ENCODE results near the gene SFT2D3. TPM values are rescaled to one million over a fixed set of nuclear protein-coding genes. Genes with fewer than 3 reads are reported as not detected.

SFT2D3 gene
- total RNA-seq, 1 donor from 2014 or later, result 5.7 TPM

- intact Hi-C loops (cut with micrococcal nuclease), result no loop called here
Observed at GRCh38 chr2:127664065-127664894, 37.0 kb upstream of the SFT2D3 start.

GRCh38 chr2:127664895-127665225 is 36.4 kb upstream of the SFT2D3 start:
- intact Hi-C loops (cut with micrococcal nuclease), result no loop called here

GRCh38 chr2:127665267-127665893 is 35.9 kb upstream of the SFT2D3 start:
- intact Hi-C loops (cut with micrococcal nuclease), result no loop called here

- intact Hi-C loops (cut with micrococcal nuclease), result no loop called here
Observed at GRCh38 chr2:127669056-127669455, 32.2 kb upstream of the SFT2D3 start.

GRCh38 chr2:127670055-127670956 is 31.0 kb upstream of the SFT2D3 start:
- intact Hi-C loops (cut with micrococcal nuclease), result no loop called here

GRCh38 chr2:127670957-127671290 is 30.4 kb upstream of the SFT2D3 start:
- intact Hi-C loops (cut with micrococcal nuclease), result no loop called here

GRCh38 chr2:127671557-127672302 is 29.6 kb upstream of the SFT2D3 start:
- intact Hi-C loops (cut with micrococcal nuclease), result no loop called here

- intact Hi-C loops (cut with micrococcal nuclease), result no loop called here
Observed at GRCh38 chr2:127672341-127673224, 28.7 kb upstream of the SFT2D3 start.

- intact Hi-C loops (cut with micrococcal nuclease), result no loop called here
Observed at GRCh38 chr2:127673291-127674069, 27.8 kb upstream of the SFT2D3 start.

- intact Hi-C loops (cut with micrococcal nuclease), result no loop called here
Observed at GRCh38 chr2:127674241-127675209, 26.8 kb upstream of the SFT2D3 start.

GRCh38 chr2:127675331-127676261 is 25.7 kb upstream of the SFT2D3 start, which contains the start of gene LIMS2:
Gene LIMS2, minus strand, starts transcription at chr2:127675530. Its CDS starts 506 bp downstream, at chr2:127675024.
- intact Hi-C loops (cut with micrococcal nuclease), result no loop called here

- intact Hi-C loops (cut with micrococcal nuclease), result no loop called here
Observed at GRCh38 chr2:127676906-127677305, 24.4 kb upstream of the SFT2D3 start.

GRCh38 chr2:127678531-127678930 is 22.8 kb upstream of the SFT2D3 start:
- intact Hi-C loops (cut with micrococcal nuclease), result no loop called here

GRCh38 chr2:127678991-127679390 is 22.3 kb upstream of the SFT2D3 start:
- intact Hi-C loops (cut with micrococcal nuclease), result no loop called here

GRCh38 chr2:127679680-127680361 is 21.5 kb upstream of the SFT2D3 start:
- intact Hi-C loops (cut with micrococcal nuclease), result no loop called here

GRCh38 chr2:127680706-127681287 is 20.5 kb upstream of the SFT2D3 start:
- intact Hi-C loops (cut with micrococcal nuclease), result no loop called here

Measured in T-helper 1 cell treated with Interleukin-12 subunit alpha and Interleukin-12 subunit beta and Interleukin-4 antibody, amounts not matched to agents 30 ng/mL and 1 ng/mL, for 36 hours (primary cell).